Stomach (tissue), 9 donors: Measurements from ENCODE around the gene RTKN. TPM values are rescaled to one million over a fixed set of nuclear protein-coding genes. Genes with fewer than 3 reads are reported as not detected.
A peak's percentile ranks its signal among the peaks of the same experiment; 100 is the strongest.

Source experiments
- DNase-seq, 2 donors: peaks; one replicate each; pipeline versions ENCODE4 v3.0.0 to v3.0.0-alpha.2; 2013 to 2019
- H3K27ac ChIP-seq, 5 donors: fragments of 200-600 bp in 4 of 5; sonication (generic) in 4 of 5; one replicate each; pipeline ENCODE4 v1.5.1; 2013 to 2019; ENCODE audit warnings: mild to moderate bottlenecking in 1 of 5, moderate library complexity in 1 of 5
- H3K27me3 ChIP-seq, 3 donors: fragments of 200-600 bp; sonication (generic); one replicate each; pipeline ENCODE4 v1.5.1; 2017 to 2019; ENCODE audit warnings: mixed run types in 1 of 3
- H3K36me3 ChIP-seq, 4 donors: fragments of 200-600 bp; sonication (generic); 1 replicate in 3 of 4; 2 replicates in 1 of 4; pipeline ENCODE4 v1.5.1; 2016 to 2019
- H3K4me1 ChIP-seq, 4 donors: fragments of 200-600 bp; sonication (generic); one replicate each; pipeline ENCODE4 v1.5.1; 2016 to 2019
- H3K4me3 ChIP-seq, 4 donors: fragments of 200-600 bp; sonication (generic) in 3 of 4; one replicate each; pipeline ENCODE4 v1.5.1; 2016 to 2019; ENCODE audit warnings: mild to moderate bottlenecking in 1 of 4
- H3K9me3 ChIP-seq, 4 donors: fragments of 200-600 bp; sonication (generic); one replicate each; pipeline ENCODE4 v1.5.1; 2016 to 2019
- CTCF ChIP-seq, 7 experiments: fragments of 450-650 bp in 4 of 7; fragments of 200-600 bp in 3 of 7; sonication (generic) in 3 of 7; IDR thresholded peaks; one replicate each; pipeline ENCODE4 v1.5.1; 2016 to 2019; ENCODE audit warnings: antibody characterized with exemption in 7 of 7, control low read depth in 2 of 7, mild to moderate bottlenecking in 1 of 7
- EP300 ChIP-seq: sonication (generic); formaldehyde crosslinking; IDR thresholded peaks from one replicate; pipeline ENCODE4 v1.6.1; 2017; ENCODE audit warnings: antibody characterized with exemption
- POLR2A ChIP-seq, 4 donors: fragments of 450-650 bp; IDR thresholded peaks; one replicate each; pipeline ENCODE4 v1.6.1; 2016; ENCODE audit warnings: antibody characterized with exemption in 4 of 4, control low read depth in 2 of 4, mild to moderate bottlenecking in 1 of 4, moderate library complexity in 1 of 4
- POLR2AphosphoS5 ChIP-seq, 3 donors: sonication (generic); formaldehyde crosslinking; IDR thresholded peaks; one replicate each; pipeline ENCODE4 v1.6.1; 2016; ENCODE audit warnings: antibody characterized with exemption in 3 of 3
- WGBS, 5 donors: extraction: QIAGEN DNeasy Blood & Tissue Kit in 3 of 5; methylation state at CpG; one replicate each; pipeline versions ENCODE4 v1.1.5 to v1.1.7; 2013 to 2018; 5-methylcytosine and 5-hydroxymethylcytosine counted together
- intact Hi-C: fragments of 100-400 bp; cut with DNase I; formaldehyde crosslinking; loops from one replicate; pipeline ENCODE4 v1.15.1; 2023; ENCODE audit warnings: low total_unique reads
- polyA plus RNA-seq, 3 donors: library from polyadenylated mRNA; stranded (reverse); fragments of 200-250 nt; gene quantifications; one replicate each; pipeline ENCODE4 v1.2.3, GENCODE V29; 2013
- total RNA-seq, 5 donors: library from RNA; depleted of rRNA; stranded (reverse); fragments of >200 nt; gene quantifications; one replicate each; pipeline versions ENCODE4 v1.1.0 to v1.2.3, GENCODE V29; 2014 to 2016
- donor health status: healthy with polysubstance abuse.
- donor health status: Bipolar disorder and iron deficiency.
- donor health status: healthy.

The RTKN gene
- total and polyA plus RNA-seq, 8 donors, result 10.8 to 125 (median 27.0) TPM

GRCh38 chr2:74406035-74406434 lies 35.7 kb downstream of the RTKN start:
- Histone ChIP-seq H3K27me3 (no peaks in the 10 kb centered on the region), H3K27ac (no peak overlapping the region), H3K36me3 (peaks cover 0 to 4% (median 2%) of the 10 kb centered on the region in 4 donors), H3K9me3 (no peaks in the 10 kb centered on the region), H3K4me1 (no peaks in the 10 kb centered on the region), H3K4me3 (no peak overlapping the region)
- intact Hi-C loops, result no loop called here
- DNase-seq, result no peak
- TF ChIP-seq POLR2A (IDR thresholded peaks at IDR 0.05), result no peak
- TF ChIP-seq POLR2AphosphoS5 (IDR thresholded peaks at IDR 0.05), result no peak
- TF ChIP-seq CTCF (IDR thresholded peaks at IDR 0.05), result no peak
- TF ChIP-seq EP300, result no peak

- no peak for DNase-seq
- H3K4me3 ChIP-seq, result no peak overlapping the region
- intact Hi-C loops, result no loop called here
- H3K9me3 ChIP-seq, result no peaks in the 10 kb centered on the region
- no peaks in the 10 kb centered on the region for H3K27me3 ChIP-seq
- no peak for TF ChIP-seq CTCF (IDR thresholded peaks at IDR 0.05)
- TF ChIP-seq EP300, result no peak
- TF ChIP-seq POLR2A (IDR thresholded peaks at IDR 0.05), result no peak
- TF ChIP-seq POLR2AphosphoS5 (IDR thresholded peaks at IDR 0.05), result no peak
- no peaks in the 10 kb centered on the region for H3K36me3 ChIP-seq
- H3K4me1 ChIP-seq, result no peaks in the 10 kb centered on the region
- WGBS, 5 donors, result 77 to 89% (median 81%) methylated on average over 2 of the region's 2 CpGs
- H3K27ac ChIP-seq, result no peak overlapping the region
These were observed 39.8 kb downstream of the RTKN start for GRCh38 chr2:74401891-74402290.

- Histone ChIP-seq H3K9me3 (no peaks in the 10 kb centered on the region), H3K4me3 (no peak overlapping the region), H3K27me3 (no peaks in the 10 kb centered on the region), H3K36me3 (no peaks in the 10 kb centered on the region), H3K4me1 (no peaks in the 10 kb centered on the region), H3K27ac (no peak overlapping the region)
- DNase-seq, result no peak
- intact Hi-C loops, result no loop called here
- no peak for TF ChIP-seq POLR2A (IDR thresholded peaks at IDR 0.05)
- no peak for TF ChIP-seq POLR2AphosphoS5 (IDR thresholded peaks at IDR 0.05)
- peak in 4 of 7 experiments; percentile 7 to 38 (median 32) for TF ChIP-seq CTCF (IDR thresholded peaks at IDR 0.05)
- TF ChIP-seq EP300, result no peak
These were observed 42.0 kb downstream of the RTKN start for GRCh38 chr2:74399785-74400184.

- Histone ChIP-seq H3K27ac (no peak overlapping the region), H3K4me1 (peaks cover 0 to 8% (median 4%) of the 10 kb centered on the region in 4 donors), H3K36me3 (no peaks in the 10 kb centered on the region), H3K27me3 (no peaks in the 10 kb centered on the region), H3K4me3 (no peak overlapping the region), H3K9me3 (no peaks in the 10 kb centered on the region)
- no peak for TF ChIP-seq POLR2AphosphoS5 (IDR thresholded peaks at IDR 0.05)
- no peak for TF ChIP-seq CTCF (IDR thresholded peaks at IDR 0.05)
- no peak for TF ChIP-seq POLR2A (IDR thresholded peaks at IDR 0.05)
- TF ChIP-seq EP300, result no peak
- intact Hi-C loops, result no loop called here
- 92 to 99% (median 94%) methylated on average over 2 of the region's 2 CpGs for WGBS, 5 donors
- no peak for DNase-seq
These were observed 45.6 kb downstream of the RTKN start for GRCh38 chr2:74396149-74396548.
